Prostate gland (tissue), 2 donors: ENCODE measurements around the gene SSR1.

Source experiments
- CTCF ChIP-seq, 4 experiments: fragments of 200-600 bp in 2 of 4; fragments of 450-650 bp in 2 of 4; sonication (generic) in 2 of 4; IDR thresholded peaks; 1 replicate in 3 of 4; 2 replicates in 1 of 4; pipeline ENCODE4 v1.5.1; 2016 to 2019; ENCODE audit warnings: antibody characterized with exemption in 4 of 4, mild to moderate bottlenecking in 2 of 4, moderate library complexity in 2 of 4
- POLR2AphosphoS5 ChIP-seq: sonication (generic); formaldehyde crosslinking; IDR thresholded peaks from one replicate; pipeline ENCODE4 v1.6.1; 2017; ENCODE audit warnings: antibody characterized with exemption

GRCh38 chr6:7242835-7243178, 70.2 kb downstream of the SSR1 start:
- no peak for TF ChIP-seq POLR2AphosphoS5
- no peak for TF ChIP-seq CTCF (IDR thresholded peaks at IDR 0.05)
